SKM-1 treated with dmso at 0.1 percent for 144 hours (cell line): ENCODE results near the gene TUBB8B.
"Not testable (repeated sequence)": the region's sequence is repeated elsewhere in the genome, so short reads cannot be mapped to it uniquely, and the experiment has no call there.

Source experiments
- DNase-seq: peaks from one replicate; lab custom pipeline; 2025; ENCODE audit not compliant: unreplicated experiment; lab: John Stamatoyannopoulos, UW

TUBB8B gene

GRCh38 chr18:49176-49665 lies at the start of gene TUBB8B:
Gene TUBB8B, minus strand, starts transcription at chr18:49615. Its CDS starts 58 bp downstream, at chr18:49557.
- DNase-seq, result not testable (repeated sequence)

GRCh38 chr18:97252-97914 lies 48.0 kb upstream of the TUBB8B start:
- DNase-seq, result not testable (repeated sequence)

- not testable (repeated sequence) for DNase-seq
Measured at GRCh38 chr18:96767-97131, 47.3 kb upstream of the TUBB8B start.

GRCh38 chr18:96101-96766 lies 46.8 kb upstream of the TUBB8B start:
- DNase-seq, result not testable (repeated sequence)

GRCh38 chr18:95580-95979 lies 46.2 kb upstream of the TUBB8B start:
- not testable (repeated sequence) for DNase-seq

GRCh38 chr18:93897-94408 lies 44.5 kb upstream of the TUBB8B start:
- DNase-seq, result not testable (repeated sequence)

- DNase-seq, result not testable (repeated sequence)
Measured at GRCh38 chr18:91561-91960, 42.1 kb upstream of the TUBB8B start.

GRCh38 chr18:90396-91193 lies 41.2 kb upstream of the TUBB8B start:
- not testable (repeated sequence) for DNase-seq

- not testable (repeated sequence) for DNase-seq
Measured at GRCh38 chr18:89124-89523, 39.7 kb upstream of the TUBB8B start.

GRCh38 chr18:84801-85200 lies 35.4 kb upstream of the TUBB8B start:
- not testable (repeated sequence) for DNase-seq

GRCh38 chr18:82626-83209 lies 33.3 kb upstream of the TUBB8B start:
- not testable (repeated sequence) for DNase-seq

GRCh38 chr18:80881-81280 lies 31.5 kb upstream of the TUBB8B start:
- not testable (repeated sequence) for DNase-seq

GRCh38 chr18:80202-80601 lies 30.8 kb upstream of the TUBB8B start:
- DNase-seq, result not testable (repeated sequence)

- not testable (repeated sequence) for DNase-seq
Measured at GRCh38 chr18:75525-76160, 26.2 kb upstream of the TUBB8B start.

- not testable (repeated sequence) for DNase-seq
Measured at GRCh38 chr18:73181-73777, 23.9 kb upstream of the TUBB8B start.

GRCh38 chr18:67701-68100 lies 18.3 kb upstream of the TUBB8B start:
- not testable (repeated sequence) for DNase-seq

GRCh38 chr18:64279-64678 lies 14.9 kb upstream of the TUBB8B start:
- not testable (repeated sequence) for DNase-seq

- DNase-seq, result not testable (repeated sequence)
Measured at GRCh38 chr18:63656-64055, 14.2 kb upstream of the TUBB8B start.

GRCh38 chr18:54388-54787 lies 5.0 kb upstream of the TUBB8B start:
- DNase-seq, result not testable (repeated sequence)

- not testable (repeated sequence) for DNase-seq
Measured at GRCh38 chr18:48696-49095, 719 bp downstream of the TUBB8B start.
